WTC11 (cell line): ENCODE data around the gene NUDT8.

ENCODE experiments used
- CTCF ChIP-seq: fragments of 200-600 bp; IDR thresholded peaks from 2 replicates; pipeline ENCODE4 v1.8.0; 2022; ENCODE audit warnings: antibody characterized with exemption
- FOXP4 ChIP-seq: sonication (generic); formaldehyde crosslinking; IDR thresholded peaks from 2 replicates; pipeline ENCODE4 v1.8.0; 2022; ENCODE audit warnings: mild to moderate bottlenecking, missing genetic modification reagents
- MAX ChIP-seq: sonication (generic); formaldehyde crosslinking; IDR thresholded peaks from 2 replicates; pipeline ENCODE4 v1.8.0; 2022; ENCODE audit warnings: mild to moderate bottlenecking, missing genetic modification reagents
- ZMAT4 ChIP-seq: fragments of 250-450 bp; sonication (Bioruptor Pico); IDR thresholded peaks from 2 replicates; pipeline ENCODE4 v1.9.0; 2021; ENCODE audit warnings: mild to moderate bottlenecking

- TF ChIP-seq ZMAT4 (CRISPR knock-in tag) (no peak), CTCF (no peak), FOXP4 (CRISPR knock-in tag) (no peak), MAX (CRISPR knock-in tag) (no peak)
Observed at GRCh38 chr11:67644042-67644441, 14.3 kb upstream of the NUDT8 start.
